Spleen (tissue), 7 donors: ENCODE data around the gene ANKRD12.

Experiments
- CTCF ChIP-seq, 11 experiments: fragments of 200-600 bp in 7 of 11; fragments of 450-650 bp in 4 of 11; sonication (generic) in 4 of 11; IDR thresholded peaks in 8 of 11; conservative IDR thresholded peaks in 3 of 11; 1 replicate in 7 of 11; 2 replicates in 4 of 11; pipeline versions ENCODE4 v1.4.0 to v1.8.0; 2016 to 2021; ENCODE audit warnings: antibody characterized with exemption in 11 of 11, inconsistent platforms in 4 of 11, mild to moderate bottlenecking in 1 of 11
- POLR2A ChIP-seq, 3 donors: fragments of 450-650 bp; IDR thresholded peaks; one replicate each; pipeline ENCODE4 v1.5.1; 2017; ENCODE audit warnings: antibody characterized with exemption in 3 of 3, mild to moderate bottlenecking in 1 of 3
- POLR2AphosphoS5 ChIP-seq, 3 donors: sonication (generic); formaldehyde crosslinking; IDR thresholded peaks; one replicate each; pipeline ENCODE4 v1.5.1; 2017; ENCODE audit warnings: antibody characterized with exemption in 3 of 3
- donor health status: DM: no; HTN: no; CAD: no; lungs with moderate emphysema.
- donor health status: DM: no; HTN: no; CAD: no.
- donor health status: DM: no; HTN: no; CAD: no.

- TF ChIP-seq POLR2A (IDR thresholded peaks at IDR 0.05) (no peak), CTCF (IDR thresholded peaks at IDR 0.05 in 8 of 11, conservative IDR thresholded peaks at IDR 0.05 in 3 of 11) (no peak), POLR2AphosphoS5 (IDR thresholded peaks at IDR 0.05) (no peak)
Measured at GRCh38 chr18:9209279-9209678, 72.7 kb downstream of the ANKRD12 start.
